A549 (cell line): ENCODE results near the gene CXXC5. TPM values are rescaled to one million over a fixed set of nuclear protein-coding genes. Genes with fewer than 3 reads are reported as not detected.

Experiments used
- ATAC-seq, 2 experiments: fragments of 200-7000 bp in 1 of 2; fragments of >200 bp in 1 of 2; cut with Nextera tagmentation in 1 of 2; cut with Tn5 transposase in 1 of 2; 3 replicates each; pipeline versions ENCODE4 v1.8.0 to v1.9.1; 2018 to 2020; ENCODE audit warnings: mild to moderate bottlenecking in 1 of 2, moderate library complexity in 1 of 2
- CTCF ChIA-PET: fragments of 300-600 bp; sonication (Branson Sonifier 250); formaldehyde crosslinking; extraction: SDS; loops from one replicate; lab custom pipeline; 2021; ENCODE audit warnings: antibody characterized with exemption, inconsistent platforms; lab: Yijun Ruan, JAX
- POLR2A ChIA-PET: fragments of 350-600 bp; formaldehyde crosslinking; extraction: SDS; loops from one replicate; lab custom pipeline; 2021; ENCODE audit warnings: antibody characterized with exemption, inconsistent platforms; lab: Yijun Ruan, JAX
- DNase-seq, 2 experiments: peaks; one replicate each; pipeline versions ENCODE4 v3.0.0 to v3.0.0-alpha.2; 2011 to 2016; ENCODE audit warnings: low read depth in 1 of 2, low spot score in 1 of 2
- FAIRE-seq: peaks from 2 replicates; lab custom pipeline; 2011; peaks lifted over from hg19 to GRCh38; lab: Jason Lieb, UNC
- H3K27ac ChIP-seq, 2 experiments: fragments of >200 bp; sonication (Bioruptor Twin); formaldehyde crosslinking; 3 replicates each; pipeline ENCODE4 v1.5.1; 2016 to 2017
- H3K4me1 ChIP-seq: fragments of >200 bp; sonication (Bioruptor Twin); formaldehyde crosslinking; 3 replicates; pipeline ENCODE4 v1.6.1; 2016
- H3K4me2 ChIP-seq: fragments of >200 bp; sonication (Bioruptor Twin); formaldehyde crosslinking; 3 replicates; pipeline ENCODE4 v1.6.1; 2016
- H3K4me3 ChIP-seq: fragments of >200 bp; sonication (Bioruptor Twin); formaldehyde crosslinking; 3 replicates; pipeline ENCODE4 v1.5.1; 2016
- H3K9me3 ChIP-seq: fragments of >200 bp; sonication (Bioruptor Twin); formaldehyde crosslinking; 3 replicates; pipeline ENCODE4 v1.6.1; 2016
- HMGXB4 ChIP-seq: fragments of 250-450 bp; sonication (Bioruptor Pico); IDR thresholded peaks from 2 replicates; pipeline ENCODE4 v1.5.0; 2021; ENCODE audit warnings: mild to moderate bottlenecking, moderate library complexity, borderline replicate concordance
- JUNB ChIP-seq: fragments of >200 bp; sonication (Bioruptor Twin); formaldehyde crosslinking; IDR thresholded peaks from 2 replicates; pipeline ENCODE4 v1.6.1; 2016
- MAFK ChIP-seq: fragments of 450-650 bp; IDR thresholded peaks from 2 replicates; pipeline ENCODE4 v1.6.1; 2014; ENCODE audit not compliant: partially characterized antibody
- NFE2L2 ChIP-seq: fragments of 150-350 bp; conservative IDR thresholded peaks from 2 replicates; pipeline ENCODE4 v1.6.1; 2014; ENCODE audit warnings: low read length
- RAD21 ChIP-seq, 2 experiments: fragments of >200 bp in 1 of 2; sonication (Bioruptor Twin) in 1 of 2; formaldehyde crosslinking in 1 of 2; IDR thresholded peaks in 1 of 2; conservative IDR thresholded peaks in 1 of 2; 2 replicates in 1 of 2; 3 replicates in 1 of 2; pipeline ENCODE4 v1.6.1; 2012 to 2018; ENCODE audit warnings: inconsistent platforms in 1 of 2
- SMC3 ChIP-seq: fragments of >200 bp; sonication (Bioruptor Twin); formaldehyde crosslinking; IDR thresholded peaks from 3 replicates; pipeline ENCODE4 v1.6.1; 2018; ENCODE audit warnings: inconsistent platforms
- ZC3H11A ChIP-seq: fragments of 450-650 bp; IDR thresholded peaks from 2 replicates; pipeline ENCODE4 v1.6.1; 2014; ENCODE audit warnings: antibody characterized with exemption, mild to moderate bottlenecking
- ZFP36 ChIP-seq: fragments of 450-650 bp; IDR thresholded peaks from 2 replicates; pipeline ENCODE4 v1.6.1; 2014; ENCODE audit warnings: borderline replicate concordance; ENCODE audit not compliant: partially characterized antibody
- WGBS: methylation state at CpG from one replicate; pipeline ENCODE4 v1.1.6; 2017; ENCODE audit errors: missing lambda C conversion rate; 5-methylcytosine and 5-hydroxymethylcytosine counted together
- polyA plus RNA-seq, 4 experiments: library from polyadenylated mRNA; depleted of rRNA in 3 of 4; stranded (reverse); fragments of >200 nt; fragmentation: RNase III in 1 of 4; extraction: RNeasy Plus Mini Kit Qiagen cat#74134 plus additional on column Dnase treatment in 1 of 4; gene quantifications; 2 replicates in 3 of 4; 3 replicates in 1 of 4; pipeline ENCODE4 v1.2.3, GENCODE V29; 2011 to 2017
- small RNA-seq, 6 experiments: library from RNA; depleted of rRNA; stranded (forward); fragments of <200 nt; gene quantifications; one replicate each; pipeline ENCODE3, GENCODE V24; 2012
- TF ChIP-seq, protein P1 (sequence below): IDR thresholded peaks from 2 replicates; pipeline ENCODE4 v1.6.1; 2012

The CXXC5 gene
- polyA plus RNA-seq, 2 of the 4 experiments (the other 2 are of a cell fraction), result 18.1 to 32.5 TPM

DNA sequence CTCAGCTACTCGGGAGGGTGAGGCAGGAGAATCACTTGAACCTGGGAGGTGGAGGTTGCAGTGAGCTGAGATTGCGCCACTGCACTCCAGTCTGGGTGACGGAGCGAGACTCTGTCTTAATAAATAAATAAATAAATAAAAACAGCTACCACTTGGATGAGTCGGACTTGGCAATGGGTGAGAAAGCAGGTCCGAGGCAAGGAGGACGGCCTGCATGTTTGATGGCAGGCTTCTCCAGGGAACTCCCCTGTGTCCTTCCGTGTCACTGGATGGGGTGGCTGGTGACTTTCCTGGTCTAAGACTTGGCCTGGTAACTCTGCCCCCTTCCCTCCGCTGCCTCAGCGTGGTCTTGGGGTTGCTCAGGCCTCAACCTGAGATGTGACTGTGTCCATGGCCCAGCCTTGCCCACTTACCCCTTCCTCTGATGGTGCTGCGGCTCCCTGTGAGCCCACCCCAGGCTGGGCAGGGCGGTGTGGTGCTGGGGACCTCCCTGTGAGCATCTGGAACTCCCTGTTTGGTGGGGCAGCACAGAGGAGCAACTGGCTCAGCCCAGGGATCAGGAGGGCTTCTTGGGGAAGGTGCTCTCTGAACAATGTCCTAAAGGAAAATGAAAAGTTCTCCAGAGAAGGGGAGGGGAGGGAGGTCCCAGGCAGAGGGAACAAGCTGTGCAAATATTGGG lies 85.0 kb downstream of the CXXC5 start:
- TF ChIP-seq NFE2L2, result no peak
- no peak for TF ChIP-seq RAD21 (conservative IDR thresholded peaks at IDR 0.05 in 1 of 2, IDR thresholded peaks at IDR 0.05 in 1 of 2)
- TF ChIP-seq JUNB, result no peak
- TF ChIP-seq, protein P1, sequence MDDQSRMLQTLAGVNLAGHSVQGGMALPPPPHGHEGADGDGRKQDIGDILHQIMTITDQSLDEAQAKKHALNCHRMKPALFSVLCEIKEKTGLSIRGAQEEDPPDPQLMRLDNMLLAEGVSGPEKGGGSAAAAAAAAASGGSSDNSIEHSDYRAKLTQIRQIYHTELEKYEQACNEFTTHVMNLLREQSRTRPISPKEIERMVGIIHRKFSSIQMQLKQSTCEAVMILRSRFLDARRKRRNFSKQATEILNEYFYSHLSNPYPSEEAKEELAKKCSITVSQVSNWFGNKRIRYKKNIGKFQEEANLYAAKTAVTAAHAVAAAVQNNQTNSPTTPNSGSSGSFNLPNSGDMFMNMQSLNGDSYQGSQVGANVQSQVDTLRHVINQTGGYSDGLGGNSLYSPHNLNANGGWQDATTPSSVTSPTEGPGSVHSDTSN, result no peak
- no peak for TF ChIP-seq ZFP36
- TF ChIP-seq HMGXB4, result no peak
- no peak for TF ChIP-seq MAFK
- no peak for TF ChIP-seq SMC3
- no peak for TF ChIP-seq ZC3H11A
- TF ChIP-seq, all 56 proteins: peak for 0
- ATAC-seq (peak; percentile 14 to 19; a peak in 3 of 6 replicates), DNase-seq (no peak), FAIRE-seq (no peak)
- H3K4me1 ChIP-seq, result no peaks in the 10 kb centered on the region
- H3K4me3 ChIP-seq, result no peak overlapping the region
- peak overlapping the region in 1 of 2 experiments; percentile 59; a peak in 1 of 6 replicates for H3K27ac ChIP-seq
- POLR2A ChIA-PET, result no interaction called here
- CTCF ChIA-PET, result interaction anchor here (1.4 to 1.6 kb wide), 2 partner anchors 10 to 32 kb away, joined by 3 to 5 read pairs; no protein-coding TSS in a partner anchor
- no peaks in the 10 kb centered on the region for H3K9me3 ChIP-seq
- 84% methylated on average over 12 of the region's 12 CpGs for WGBS
- no peak overlapping the region for H3K4me2 ChIP-seq

Small RNA genes within 50 kb of the gene (small RNA-seq; reads per million reads assigned to genes)
- 0 reads per million in 6 experiments for gene RNU6-236P

Other genes with a start within 250 kb of the CXXC5 start
- gene SPATA24, start 244.3 kb upstream of the CXXC5 start, polyA plus RNA-seq (2011; rRNA removed), result 4.5 and 5.7 TPM in 2 replicates
- 6.9 to 7.5 TPM (median 7.0 TPM) in 3 replicates for gene SPATA24, start 244.3 kb upstream of the CXXC5 start, polyA plus RNA-seq (2017; fragmentation: RNase III; extraction: RNeasy Plus Mini Kit Qiagen cat#74134 plus additional on column Dnase treatment)
- gene DNAJC18, start 208.8 kb upstream of the CXXC5 start, polyA plus RNA-seq (2011; rRNA removed), result 5.3 TPM in 2 replicates
- 4.2 to 6.1 TPM (median 5.3 TPM) in 3 replicates for gene DNAJC18, start 208.8 kb upstream of the CXXC5 start, polyA plus RNA-seq (2017; fragmentation: RNase III; extraction: RNeasy Plus Mini Kit Qiagen cat#74134 plus additional on column Dnase treatment)
- not detected in 2 replicates for gene ECSCR, start 185.6 kb upstream of the CXXC5 start, polyA plus RNA-seq (2011; rRNA removed)
- not detected in 3 replicates for gene ECSCR, start 185.6 kb upstream of the CXXC5 start, polyA plus RNA-seq (2017; fragmentation: RNase III; extraction: RNeasy Plus Mini Kit Qiagen cat#74134 plus additional on column Dnase treatment)
- gene SMIM33, start 177.3 kb upstream of the CXXC5 start, polyA plus RNA-seq (2011; rRNA removed), result not detected in 2 replicates
- gene SMIM33, start 177.3 kb upstream of the CXXC5 start, polyA plus RNA-seq (2017; fragmentation: RNase III; extraction: RNeasy Plus Mini Kit Qiagen cat#74134 plus additional on column Dnase treatment), result not detected in 3 replicates
- gene STING1, start 165.6 kb upstream of the CXXC5 start, polyA plus RNA-seq (2011; rRNA removed), result 0.57 and 0.72 TPM in 2 replicates
- gene STING1, start 165.6 kb upstream of the CXXC5 start, polyA plus RNA-seq (2017; fragmentation: RNase III; extraction: RNeasy Plus Mini Kit Qiagen cat#74134 plus additional on column Dnase treatment), result 0.61 to 0.92 TPM (median 0.76 TPM) in 3 replicates
- 74.8 and 92.9 TPM in 2 replicates for gene UBE2D2, start 87.0 kb upstream of the CXXC5 start, polyA plus RNA-seq (2011; rRNA removed)
- 114 to 116 TPM (median 115 TPM) in 3 replicates for gene UBE2D2, start 87.0 kb upstream of the CXXC5 start, polyA plus RNA-seq (2017; fragmentation: RNase III; extraction: RNeasy Plus Mini Kit Qiagen cat#74134 plus additional on column Dnase treatment)
- gene PSD2, start 147.5 kb downstream of the CXXC5 start, polyA plus RNA-seq (2011; rRNA removed), result 0.03 TPM in 1 of 2 replicates, not detected in the other
- 0.03 to 0.05 TPM (median 0.03 TPM) in 3 replicates for gene PSD2, start 147.5 kb downstream of the CXXC5 start, polyA plus RNA-seq (2017; fragmentation: RNase III; extraction: RNeasy Plus Mini Kit Qiagen cat#74134 plus additional on column Dnase treatment)